ENCODE data around the gene MCF2L.

MCF2L gene

GRCh38 chr13:112965573-112966115 is 3.4 kb upstream of the MCF2L start:
- no peak for DNase-seq

- no peak for DNase-seq
These were observed 2.2 kb upstream of the MCF2L start for GRCh38 chr13:112966776-112967175.

GRCh38 chr13:112967686-112968379 is 1.2 kb upstream of the MCF2L start:
- DNase-seq = no peak

GRCh38 chr13:112968380-112968909 is 569 bp upstream of the MCF2L start:
- DNase-seq = peak; percentile 64

GRCh38 chr13:112969692-112970338 is 801 bp downstream of the MCF2L start:
- no peak for DNase-seq

GRCh38 chr13:112970552-112971287 is 1.7 kb downstream of the MCF2L start:
- DNase-seq = no peak

GRCh38 chr13:112971288-112971643 is 2.3 kb downstream of the MCF2L start:
- DNase-seq = no peak

- no peak for DNase-seq
These were observed 3.2 kb downstream of the MCF2L start for GRCh38 chr13:112972258-112972657.

GRCh38 chr13:112972867-112973576 is 4.0 kb downstream of the MCF2L start:
- no peak for DNase-seq

- DNase-seq = no peak
These were observed 4.5 kb downstream of the MCF2L start for GRCh38 chr13:112973577-112973951.

GRCh38 chr13:112974125-112974524 is 5.1 kb downstream of the MCF2L start:
- DNase-seq = no peak

- DNase-seq = no peak
These were observed 5.7 kb downstream of the MCF2L start for GRCh38 chr13:112974671-112975070.

GRCh38 chr13:112975401-112975939 is 6.5 kb downstream of the MCF2L start:
- no peak for DNase-seq

- DNase-seq = no peak
These were observed 7.5 kb downstream of the MCF2L start for GRCh38 chr13:112976526-112976925.

- DNase-seq = no peak
These were observed 8.1 kb downstream of the MCF2L start for GRCh38 chr13:112977091-112977490.

- DNase-seq = no peak
These were observed 8.5 kb downstream of the MCF2L start for GRCh38 chr13:112977525-112977924.

- no peak for DNase-seq
These were observed 9.8 kb downstream of the MCF2L start for GRCh38 chr13:112978561-112979405.

GRCh38 chr13:112979406-112979902 is 10.4 kb downstream of the MCF2L start:
- no peak for DNase-seq

- no peak for DNase-seq
These were observed 11.4 kb downstream of the MCF2L start for GRCh38 chr13:112980434-112980833.

- no peak for DNase-seq
These were observed 12.4 kb downstream of the MCF2L start for GRCh38 chr13:112981451-112981850.

GRCh38 chr13:112982281-112983041 is 13.4 kb downstream of the MCF2L start:
- no peak for DNase-seq
